ENCODE measurements around the gene CDC73.
"Not testable (repeated sequence)": the region's sequence is repeated elsewhere in the genome, so short reads cannot be mapped to it uniquely, and the experiment has no call there.

Gene CDC73

GRCh38 chr1:193114485-193115095 is 7.2 kb upstream of the CDC73 start:
- no peak for DNase-seq

DNA sequence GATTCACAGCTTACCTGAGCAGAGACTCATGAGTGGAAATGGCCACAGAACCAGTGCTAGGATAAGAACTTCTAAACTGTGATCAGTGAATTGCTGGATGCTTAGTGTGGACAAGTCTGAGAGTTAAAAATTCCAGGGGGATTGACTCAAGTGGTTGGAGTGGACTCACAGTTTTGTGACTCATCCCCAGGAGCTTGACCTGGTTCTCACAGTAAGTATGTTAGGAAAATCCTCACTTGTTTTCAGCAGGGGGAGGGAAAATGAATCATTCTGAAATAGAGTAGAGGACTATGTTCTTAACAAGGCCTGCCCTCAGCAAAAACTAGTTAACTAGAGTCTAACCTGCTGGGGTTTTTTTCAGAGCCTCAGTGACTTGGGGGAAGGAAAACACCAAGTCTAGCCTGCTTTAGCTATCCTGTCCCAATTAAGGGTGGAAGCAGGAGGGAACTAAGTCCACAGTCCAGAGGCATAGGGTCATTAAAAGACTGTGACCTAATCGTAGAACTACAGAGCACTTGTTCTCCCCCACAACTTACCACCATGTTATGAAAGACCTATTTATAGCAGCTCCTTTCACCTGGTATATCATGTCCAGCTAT is 6.1 kb upstream of the CDC73 start:
- DNase-seq, result no peak

DNA sequence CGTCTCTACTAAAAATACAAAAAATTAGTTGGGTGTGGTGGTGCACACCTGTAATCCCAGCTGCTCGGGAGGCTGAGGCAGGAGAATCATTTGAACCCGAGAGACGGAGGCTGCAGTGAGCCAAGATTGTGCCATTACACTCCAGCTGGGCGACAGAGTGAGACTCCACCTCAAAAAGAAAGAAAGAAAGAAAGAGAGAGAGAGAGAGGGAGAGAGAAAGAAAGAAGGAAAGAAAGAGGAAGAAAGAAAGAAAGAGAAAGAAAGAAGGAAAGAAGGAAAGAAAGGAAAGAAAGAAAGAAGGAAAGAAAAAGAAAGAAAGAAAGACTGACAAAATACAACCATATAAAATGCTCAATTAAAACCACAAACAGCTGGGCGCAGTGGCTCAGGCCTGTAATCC is 4.7 kb upstream of the CDC73 start:
- DNase-seq, result not testable (repeated sequence)

DNA sequence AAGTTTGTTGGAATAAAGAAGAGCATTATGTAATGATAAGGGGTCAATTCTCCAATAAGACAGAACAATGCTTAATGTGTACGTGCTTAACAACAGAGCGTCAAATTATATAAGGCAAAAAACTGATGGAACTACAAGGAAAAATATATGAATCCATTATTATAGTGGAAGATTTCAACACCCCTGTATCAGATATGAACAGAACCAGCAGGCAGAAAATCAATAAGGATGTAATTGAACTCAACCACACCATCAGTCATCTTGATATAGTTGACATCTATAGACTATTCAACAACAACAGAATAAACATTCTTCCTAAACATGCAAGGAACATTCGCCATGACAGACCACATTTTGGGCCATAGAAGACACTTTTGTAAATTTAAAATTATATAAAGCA is 3.6 kb upstream of the CDC73 start:
- DNase-seq, result no peak

DNA sequence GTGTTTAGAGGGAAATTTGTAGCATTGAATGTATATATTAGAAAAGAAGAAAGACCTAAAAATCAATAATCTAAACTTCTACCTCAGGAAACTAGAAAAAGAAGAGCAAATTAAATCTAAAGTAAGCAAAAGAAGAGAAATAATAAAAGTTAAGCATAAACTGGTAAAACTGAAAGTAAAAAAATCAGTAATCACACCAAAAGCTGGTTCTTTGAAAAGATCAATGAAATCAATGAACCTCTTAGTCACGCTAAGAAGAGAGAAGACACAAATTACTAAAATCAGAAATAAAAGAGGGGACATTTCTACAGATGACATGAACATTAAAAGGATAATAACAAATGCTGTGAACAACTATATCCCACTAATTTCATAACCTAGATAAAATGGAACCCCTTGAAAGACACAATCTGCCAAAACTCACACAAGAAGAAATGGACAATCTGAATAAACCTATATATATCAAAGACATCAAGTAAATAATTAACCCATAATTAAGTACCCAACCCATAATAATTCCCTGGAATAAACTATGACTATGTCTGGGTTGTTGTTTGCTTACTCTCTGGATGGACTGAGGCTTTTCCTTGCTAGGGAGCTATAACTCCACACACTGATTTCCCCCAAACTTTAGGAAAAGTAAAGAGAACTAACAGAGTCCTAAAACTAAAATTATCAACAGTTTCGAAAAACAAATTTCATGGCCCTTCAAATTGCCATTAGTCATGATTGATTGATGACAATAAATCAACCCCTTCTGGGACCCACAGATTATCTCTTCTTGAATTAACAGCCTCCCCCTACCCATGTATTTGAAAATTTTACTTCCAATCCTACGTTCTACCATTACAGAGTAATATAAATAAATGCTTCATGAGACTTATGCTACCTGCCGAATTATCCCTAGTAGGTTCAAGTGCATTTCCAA is 2.8 kb upstream of the CDC73 start:
- DNase-seq, result no peak

- DNase-seq, result no peak
Measured at GRCh38 chr1:193120604-193121166, 1.1 kb upstream of the CDC73 start.

GRCh38 chr1:193123751-193124150 is 1.9 kb downstream of the CDC73 start:
- no peak for DNase-seq

GRCh38 chr1:193125369-193125768 is 3.5 kb downstream of the CDC73 start:
- DNase-seq, result no peak

DNA sequence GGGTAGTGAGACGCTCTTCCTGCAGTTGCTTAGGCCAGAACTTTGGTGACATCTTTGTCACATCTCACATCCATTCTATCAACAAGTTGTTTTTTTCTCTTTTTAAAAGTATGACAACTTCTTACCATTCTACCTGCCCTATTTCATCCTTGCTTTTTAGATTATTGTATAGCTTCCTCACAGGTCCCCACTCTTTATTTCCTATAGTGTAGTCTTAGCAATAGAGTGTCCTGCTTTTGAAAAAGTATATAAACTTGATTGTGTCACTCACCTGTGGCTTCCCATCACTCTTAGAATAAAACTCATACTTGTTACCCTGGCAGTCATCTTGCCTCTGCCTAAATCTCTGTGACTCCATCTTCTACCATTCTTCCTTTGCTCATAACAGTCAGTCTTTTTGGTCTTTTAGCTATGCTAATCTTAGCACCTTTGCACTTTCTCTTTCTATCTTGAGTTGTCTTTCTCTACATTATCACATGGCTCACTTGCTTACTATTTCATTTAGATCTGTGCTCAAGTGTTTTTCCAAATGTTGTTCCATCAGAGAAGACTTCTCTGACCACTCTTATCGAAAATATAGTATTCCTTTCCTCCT is 9.5 kb downstream of the CDC73 start:
- DNase-seq, result no peak

DNA sequence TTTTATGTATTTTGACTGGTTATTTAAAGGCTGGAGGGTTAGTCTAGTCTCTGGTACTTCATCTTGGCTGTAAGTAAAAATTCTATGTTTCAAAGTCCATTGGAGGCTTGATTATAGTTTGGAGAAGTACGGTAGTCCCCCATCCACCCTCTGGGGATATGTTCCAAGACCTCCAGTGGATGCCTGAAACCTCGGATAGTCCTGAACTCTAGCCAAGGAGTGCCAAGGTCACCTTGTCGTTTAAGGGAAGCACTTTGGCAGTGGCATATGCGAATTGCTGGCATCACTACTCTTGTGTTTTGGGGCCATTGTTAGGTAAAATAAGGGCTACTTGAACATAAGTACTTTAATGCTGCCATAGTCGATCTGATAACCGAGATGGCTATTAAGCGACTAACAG is 18.4 kb downstream of the CDC73 start:
- no peak for DNase-seq

DNA sequence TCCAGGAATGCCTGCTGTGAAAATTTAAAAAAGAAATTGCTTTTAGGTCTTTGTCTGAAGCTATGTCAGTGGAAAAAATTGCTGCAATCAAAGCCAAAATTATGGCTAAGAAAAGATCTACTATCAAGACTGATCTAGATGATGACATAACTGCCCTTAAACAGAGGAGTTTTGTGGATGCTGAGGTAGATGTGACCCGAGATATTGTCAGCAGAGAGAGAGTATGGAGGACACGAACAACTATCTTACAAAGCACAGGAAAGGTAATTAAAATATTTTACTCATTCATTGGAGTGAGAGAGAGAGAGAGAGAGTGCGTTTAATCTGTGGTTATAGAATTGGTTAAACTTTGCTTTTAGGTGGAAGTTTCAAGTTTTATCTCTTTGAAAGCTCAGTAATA is 20.0 kb downstream of the CDC73 start:
- DNase-seq, result no peak

GRCh38 chr1:193142409-193142808 is 20.6 kb downstream of the CDC73 start:
- no peak for DNase-seq

DNA sequence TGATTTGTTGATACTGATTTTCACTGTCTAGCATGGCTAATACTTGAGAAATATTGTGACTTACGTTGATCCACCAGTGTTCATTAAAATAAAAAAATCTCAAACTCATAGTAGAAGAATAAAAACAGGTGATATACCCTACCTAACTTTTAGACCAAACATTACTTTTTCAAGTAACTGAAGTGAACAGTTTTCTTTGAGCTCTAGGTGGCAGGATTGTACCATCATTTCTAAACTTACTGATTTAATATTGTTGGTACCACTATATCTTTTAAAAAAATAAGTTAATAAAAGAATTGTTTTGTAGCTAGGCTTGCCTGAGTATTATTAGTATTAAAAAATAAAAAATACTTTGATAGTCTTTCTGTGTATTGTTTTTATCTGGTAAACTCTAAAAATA is 21.5 kb downstream of the CDC73 start:
- no peak for DNase-seq

- no peak for DNase-seq
Measured at GRCh38 chr1:193144361-193144938, 22.6 kb downstream of the CDC73 start.

DNA sequence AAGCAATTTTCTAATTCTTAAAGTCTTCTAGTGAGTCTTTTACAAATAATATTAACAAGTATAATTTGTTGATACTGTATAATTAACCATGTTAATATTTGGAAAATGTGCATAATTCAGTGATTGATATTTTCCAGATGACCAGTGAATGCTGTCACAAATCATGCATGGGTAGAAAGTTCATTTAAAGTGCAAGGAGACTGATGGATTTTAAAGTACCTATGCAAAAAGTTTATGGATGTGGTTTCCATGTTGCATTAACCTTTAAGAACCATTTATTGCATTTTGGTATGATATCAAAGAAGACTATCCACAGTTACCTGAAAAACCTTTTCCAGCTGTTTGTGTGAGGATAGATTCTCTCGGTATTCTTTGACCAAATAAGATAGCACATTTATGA is 23.2 kb downstream of the CDC73 start:
- DNase-seq, result no peak

- DNase-seq, result no peak
Measured at GRCh38 chr1:193156117-193156821, 34.4 kb downstream of the CDC73 start.

- DNase-seq, result no peak
Measured at GRCh38 chr1:193156822-193157142, 35.0 kb downstream of the CDC73 start.

- DNase-seq, result no peak
Measured at GRCh38 chr1:193157360-193157759, 35.5 kb downstream of the CDC73 start.

GRCh38 chr1:193176113-193176512 is 54.3 kb downstream of the CDC73 start:
- no peak for DNase-seq

DNA sequence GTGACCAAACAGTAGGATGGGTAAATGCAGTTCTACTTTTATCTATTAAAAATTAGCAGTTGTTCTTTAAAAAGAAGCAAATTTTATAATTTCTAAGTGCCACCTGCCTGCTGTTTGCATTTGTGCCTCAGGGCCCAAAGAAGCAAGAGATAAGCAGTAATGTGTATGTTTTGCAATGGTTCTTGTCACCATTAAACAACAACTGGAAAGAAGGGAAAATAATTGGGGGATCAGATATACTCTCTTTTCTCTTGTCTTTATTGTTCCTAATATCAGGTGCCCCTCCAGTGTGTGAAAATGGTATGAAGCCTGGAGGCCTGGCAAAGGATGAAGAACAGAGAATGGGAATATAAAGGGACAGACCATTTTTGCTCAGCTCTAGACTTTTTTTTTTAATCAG is 55.0 kb downstream of the CDC73 start:
- DNase-seq, result no peak

- no peak for DNase-seq
Measured at GRCh38 chr1:193179094-193179493, 57.3 kb downstream of the CDC73 start.

GRCh38 chr1:193181536-193181935 is 59.7 kb downstream of the CDC73 start:
- DNase-seq, result no peak

GRCh38 chr1:193181985-193182384 is 60.2 kb downstream of the CDC73 start:
- DNase-seq, result no peak

Measured in NCI-H2081 treated with DMSO at 0.1 percent for 48 hours (cell line).